ENCODE results near the gene CNTNAP5.

The CNTNAP5 gene

DNA sequence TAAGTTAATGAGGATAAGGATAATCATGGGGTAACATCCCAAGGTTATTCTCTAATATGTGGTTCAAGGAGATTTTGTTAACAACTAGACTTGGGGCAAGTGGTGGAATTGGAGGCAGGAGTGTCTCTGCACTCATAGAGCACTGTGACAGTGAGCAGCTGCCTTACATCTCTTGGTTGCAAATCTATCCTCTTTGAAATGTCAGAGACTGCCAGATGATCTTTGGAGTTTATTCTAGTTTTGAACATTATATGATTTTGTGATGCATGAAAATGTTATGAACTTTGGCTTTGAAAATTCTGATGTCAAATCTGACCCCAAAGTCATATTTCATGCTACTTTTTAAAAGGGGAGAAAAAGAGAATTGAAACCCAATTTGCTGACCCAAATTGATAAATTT, 861.1 kb downstream of the CNTNAP5 start:
- TF ChIP-seq, protein P1, sequence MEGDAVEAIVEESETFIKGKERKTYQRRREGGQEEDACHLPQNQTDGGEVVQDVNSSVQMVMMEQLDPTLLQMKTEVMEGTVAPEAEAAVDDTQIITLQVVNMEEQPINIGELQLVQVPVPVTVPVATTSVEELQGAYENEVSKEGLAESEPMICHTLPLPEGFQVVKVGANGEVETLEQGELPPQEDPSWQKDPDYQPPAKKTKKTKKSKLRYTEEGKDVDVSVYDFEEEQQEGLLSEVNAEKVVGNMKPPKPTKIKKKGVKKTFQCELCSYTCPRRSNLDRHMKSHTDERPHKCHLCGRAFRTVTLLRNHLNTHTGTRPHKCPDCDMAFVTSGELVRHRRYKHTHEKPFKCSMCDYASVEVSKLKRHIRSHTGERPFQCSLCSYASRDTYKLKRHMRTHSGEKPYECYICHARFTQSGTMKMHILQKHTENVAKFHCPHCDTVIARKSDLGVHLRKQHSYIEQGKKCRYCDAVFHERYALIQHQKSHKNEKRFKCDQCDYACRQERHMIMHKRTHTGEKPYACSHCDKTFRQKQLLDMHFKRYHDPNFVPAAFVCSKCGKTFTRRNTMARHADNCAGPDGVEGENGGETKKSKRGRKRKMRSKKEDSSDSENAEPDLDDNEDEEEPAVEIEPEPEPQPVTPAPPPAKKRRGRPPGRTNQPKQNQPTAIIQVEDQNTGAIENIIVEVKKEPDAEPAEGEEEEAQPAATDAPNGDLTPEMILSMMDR (IDR thresholded peaks at IDR 0.05; ENCODE audit: low read depth, low read length, missing control alignments) = no peak
- no peak overlapping the region for H3K4me3 ChIP-seq (replicated peaks; ENCODE audit: low read depth, low read length)
- DNase-seq (ENCODE audit: extremely low read depth, low read depth) = no peak

DNA sequence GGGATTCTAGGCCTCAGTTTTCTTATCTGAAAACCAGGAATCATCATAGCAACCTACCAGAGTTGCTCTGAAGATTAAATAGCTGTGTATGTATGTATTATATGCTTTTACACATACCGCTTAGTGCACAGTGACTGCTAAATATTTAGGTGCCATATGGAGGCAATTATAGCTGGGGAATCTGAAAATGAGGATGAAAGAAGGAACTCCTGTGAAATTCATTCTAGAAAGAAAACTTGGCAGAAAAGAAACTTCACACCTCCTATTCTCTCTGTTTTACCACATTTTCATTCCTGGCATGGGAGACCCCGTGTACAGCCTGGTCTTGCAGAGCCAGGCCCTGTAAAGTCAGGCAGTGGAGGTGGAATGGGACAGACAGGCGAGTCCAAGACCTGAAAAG, 862.4 kb downstream of the CNTNAP5 start:
- DNase-seq (ENCODE audit: extremely low read depth, low read depth) = no peak
- no peak overlapping the region for H3K4me3 ChIP-seq (replicated peaks; ENCODE audit: low read depth, low read length)
- TF ChIP-seq, protein P1 (IDR thresholded peaks at IDR 0.05; ENCODE audit: low read depth, low read length, missing control alignments) = no peak

DNA sequence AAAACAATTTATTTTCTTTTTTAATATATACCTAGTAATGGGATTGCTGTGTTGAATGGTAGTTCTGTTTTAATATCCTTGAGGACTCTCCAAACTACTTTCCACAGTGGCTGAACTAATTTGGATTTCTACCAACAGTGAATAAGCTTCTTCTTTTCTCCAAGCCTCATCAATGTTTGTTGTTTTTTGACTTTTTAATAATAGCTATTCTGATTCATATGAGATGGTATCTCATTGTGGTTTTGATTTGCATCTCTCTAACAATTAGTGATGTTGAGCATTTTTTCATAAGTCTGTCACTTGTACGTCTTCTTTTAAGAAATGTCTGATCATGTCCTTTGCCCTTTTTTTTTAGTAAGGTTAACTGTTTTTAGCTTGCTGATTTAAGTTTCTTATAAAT, 863.3 kb downstream of the CNTNAP5 start:
- TF ChIP-seq, protein P1 (IDR thresholded peaks at IDR 0.05; ENCODE audit: low read depth, low read length, missing control alignments) = no peak
- no peak overlapping the region for H3K4me3 ChIP-seq (replicated peaks; ENCODE audit: low read depth, low read length)
- no peak for DNase-seq (ENCODE audit: extremely low read depth, low read depth)

DNA sequence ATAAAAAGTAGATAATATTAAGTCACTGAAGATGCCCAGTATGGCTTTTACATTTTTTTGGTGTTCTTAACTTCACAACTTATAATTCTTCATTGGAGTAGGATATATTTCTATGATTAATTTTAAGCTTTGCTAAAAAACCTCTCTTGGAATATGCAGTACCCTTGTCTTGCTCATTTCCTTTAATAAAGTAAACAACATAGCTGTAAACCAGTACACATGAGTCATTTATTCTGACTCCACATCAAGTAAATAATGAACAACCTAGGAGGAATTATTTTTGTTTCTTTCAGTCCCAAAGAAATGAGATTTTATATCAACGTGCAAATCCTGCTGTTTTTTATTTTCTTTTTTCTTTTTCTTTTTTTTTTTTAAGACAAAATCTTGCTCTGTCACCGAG, 869.1 kb downstream of the CNTNAP5 start:
- TF ChIP-seq, protein P1 (IDR thresholded peaks at IDR 0.05; ENCODE audit: low read depth, low read length, missing control alignments) = no peak
- H3K4me3 ChIP-seq (replicated peaks; ENCODE audit: low read depth, low read length) = no peak overlapping the region
- no peak for DNase-seq (ENCODE audit: extremely low read depth, low read depth)

DNA sequence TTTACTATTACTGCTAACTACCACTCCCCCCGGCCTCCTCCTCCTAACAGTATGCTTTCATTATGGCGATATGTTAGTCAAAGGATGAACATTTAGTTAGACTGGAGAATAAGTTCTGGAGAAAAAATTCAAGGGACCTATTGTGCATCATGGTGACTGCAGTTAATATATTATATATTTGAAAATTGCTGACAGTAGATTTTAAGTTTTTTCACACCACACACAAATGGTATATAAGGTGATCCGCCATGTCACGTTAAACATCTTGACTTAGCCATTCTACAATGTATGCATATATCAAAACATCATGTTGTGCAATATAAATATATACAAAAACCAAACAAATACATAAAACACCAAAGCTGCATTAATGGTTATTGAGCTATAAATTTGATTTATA, 873.7 kb downstream of the CNTNAP5 start:
- TF ChIP-seq, protein P1 (IDR thresholded peaks at IDR 0.05; ENCODE audit: low read depth, low read length, missing control alignments) = no peak
- no peak overlapping the region for H3K4me3 ChIP-seq (replicated peaks; ENCODE audit: low read depth, low read length)
- DNase-seq (ENCODE audit: extremely low read depth, low read depth) = no peak

DNA sequence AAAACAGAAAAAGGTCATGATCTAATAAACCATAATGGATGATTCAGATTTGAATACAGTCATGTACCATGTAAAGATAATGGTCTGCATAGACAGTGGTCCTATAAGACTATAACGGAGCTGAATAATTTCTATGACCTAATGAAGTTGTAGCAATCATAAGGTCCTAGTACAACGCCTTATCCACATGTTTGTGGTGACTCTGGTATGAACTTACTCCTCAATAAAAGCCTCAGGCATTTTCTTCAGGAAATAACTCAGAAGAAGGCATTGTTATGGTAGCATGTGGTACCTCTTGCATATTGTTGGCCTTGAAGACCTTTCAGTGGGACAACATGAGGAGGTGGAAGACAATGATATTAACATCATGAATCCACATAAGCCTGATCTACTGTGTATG, 883.3 kb downstream of the CNTNAP5 start:
- TF ChIP-seq, protein P1 (IDR thresholded peaks at IDR 0.05; ENCODE audit: low read depth, low read length, missing control alignments) = no peak
- no peak for DNase-seq (ENCODE audit: extremely low read depth, low read depth)

DNA sequence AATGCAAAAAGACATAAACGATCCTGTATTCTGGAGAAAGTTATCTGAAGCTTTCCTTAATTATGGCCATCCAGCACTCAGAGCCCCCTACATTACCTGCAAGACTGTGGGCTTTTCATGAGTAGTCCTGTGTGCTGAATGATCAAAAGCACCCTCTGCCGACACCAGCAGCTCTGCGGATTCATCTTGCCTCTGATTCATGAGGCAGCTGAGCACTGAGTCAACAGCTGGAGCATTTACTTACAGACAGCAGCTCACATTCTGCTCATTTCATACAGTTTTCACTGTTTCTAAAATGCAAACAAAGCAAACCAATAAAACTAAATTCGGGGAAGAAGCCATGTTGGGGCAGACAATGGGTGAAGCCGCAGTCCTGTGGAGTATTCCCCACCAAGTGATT, 886.5 kb downstream of the CNTNAP5 start:
- no peak overlapping the region for H3K4me3 ChIP-seq (replicated peaks; ENCODE audit: low read depth, low read length)
- DNase-seq (ENCODE audit: extremely low read depth, low read depth) = no peak
- TF ChIP-seq, protein P1 (IDR thresholded peaks at IDR 0.05; ENCODE audit: low read depth, low read length, missing control alignments) = no peak

More for the DNA sequence above, 883.3 kb downstream of the CNTNAP5 start:
- no peak overlapping the region for H3K4me3 ChIP-seq (replicated peaks; ENCODE audit: low read depth, low read length)

Data from HFF-Myc (cell line).